HG03103 (cell line): ENCODE measurements around the gene NAV3.

ENCODE experiments used
- ATAC-seq: cut with Tn5 transposase; IDR thresholded peaks from one replicate; pipeline ENCODE4 v1.9.1; 2021; ENCODE audit warnings: low read depth; ENCODE audit not compliant: unreplicated experiment

Gene NAV3, protein sequence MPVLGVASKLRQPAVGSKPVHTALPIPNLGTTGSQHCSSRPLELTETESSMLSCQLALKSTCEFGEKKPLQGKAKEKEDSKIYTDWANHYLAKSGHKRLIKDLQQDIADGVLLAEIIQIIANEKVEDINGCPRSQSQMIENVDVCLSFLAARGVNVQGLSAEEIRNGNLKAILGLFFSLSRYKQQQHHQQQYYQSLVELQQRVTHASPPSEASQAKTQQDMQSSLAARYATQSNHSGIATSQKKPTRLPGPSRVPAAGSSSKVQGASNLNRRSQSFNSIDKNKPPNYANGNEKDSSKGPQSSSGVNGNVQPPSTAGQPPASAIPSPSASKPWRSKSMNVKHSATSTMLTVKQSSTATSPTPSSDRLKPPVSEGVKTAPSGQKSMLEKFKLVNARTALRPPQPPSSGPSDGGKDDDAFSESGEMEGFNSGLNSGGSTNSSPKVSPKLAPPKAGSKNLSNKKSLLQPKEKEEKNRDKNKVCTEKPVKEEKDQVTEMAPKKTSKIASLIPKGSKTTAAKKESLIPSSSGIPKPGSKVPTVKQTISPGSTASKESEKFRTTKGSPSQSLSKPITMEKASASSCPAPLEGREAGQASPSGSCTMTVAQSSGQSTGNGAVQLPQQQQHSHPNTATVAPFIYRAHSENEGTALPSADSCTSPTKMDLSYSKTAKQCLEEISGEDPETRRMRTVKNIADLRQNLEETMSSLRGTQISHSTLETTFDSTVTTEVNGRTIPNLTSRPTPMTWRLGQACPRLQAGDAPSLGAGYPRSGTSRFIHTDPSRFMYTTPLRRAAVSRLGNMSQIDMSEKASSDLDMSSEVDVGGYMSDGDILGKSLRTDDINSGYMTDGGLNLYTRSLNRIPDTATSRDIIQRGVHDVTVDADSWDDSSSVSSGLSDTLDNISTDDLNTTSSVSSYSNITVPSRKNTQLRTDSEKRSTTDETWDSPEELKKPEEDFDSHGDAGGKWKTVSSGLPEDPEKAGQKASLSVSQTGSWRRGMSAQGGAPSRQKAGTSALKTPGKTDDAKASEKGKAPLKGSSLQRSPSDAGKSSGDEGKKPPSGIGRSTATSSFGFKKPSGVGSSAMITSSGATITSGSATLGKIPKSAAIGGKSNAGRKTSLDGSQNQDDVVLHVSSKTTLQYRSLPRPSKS (N-terminal part only)

DNA sequence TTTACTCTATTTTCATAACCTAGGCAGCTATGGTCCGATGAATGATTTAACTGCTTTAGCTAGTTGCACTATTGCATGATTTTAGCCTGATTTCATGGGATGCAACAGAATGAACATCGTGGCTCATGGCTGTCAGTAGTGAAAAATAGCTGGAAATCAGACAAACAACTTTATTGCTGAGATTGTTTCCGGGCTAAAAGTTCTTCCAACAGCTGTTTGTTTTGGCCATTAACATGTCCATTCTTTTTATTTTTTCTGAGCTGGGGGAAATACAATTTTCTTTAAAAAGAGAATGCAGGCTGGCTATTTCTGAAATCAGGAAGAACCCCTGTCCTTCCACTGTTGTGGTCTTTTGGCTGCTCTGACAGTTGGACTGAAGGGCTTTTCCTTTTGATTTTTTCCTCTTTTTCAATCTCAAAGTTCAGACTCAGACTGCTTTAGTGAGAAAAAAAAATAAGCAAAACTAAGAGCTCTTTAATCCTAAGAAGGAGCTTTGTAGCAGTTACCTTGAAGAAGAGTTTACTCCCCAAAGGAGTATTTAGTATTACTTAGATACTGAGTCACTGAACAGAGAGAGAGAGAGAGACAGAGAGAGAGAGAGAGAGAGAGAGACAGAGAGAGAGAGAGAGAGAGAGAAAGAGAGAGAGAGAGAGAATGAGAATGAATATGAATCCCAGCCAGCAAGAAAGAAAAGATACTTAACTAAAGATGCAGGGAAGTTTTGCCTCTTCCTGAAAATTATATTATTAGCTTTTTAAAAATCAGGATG is at the start of gene NAV3:
TSS of gene NAV3 (plus strand) at position 312 of the 769 bp plus-strand sequence. CDS start 568 bp downstream, outside the sequence.
- no peak for ATAC-seq

DNA sequence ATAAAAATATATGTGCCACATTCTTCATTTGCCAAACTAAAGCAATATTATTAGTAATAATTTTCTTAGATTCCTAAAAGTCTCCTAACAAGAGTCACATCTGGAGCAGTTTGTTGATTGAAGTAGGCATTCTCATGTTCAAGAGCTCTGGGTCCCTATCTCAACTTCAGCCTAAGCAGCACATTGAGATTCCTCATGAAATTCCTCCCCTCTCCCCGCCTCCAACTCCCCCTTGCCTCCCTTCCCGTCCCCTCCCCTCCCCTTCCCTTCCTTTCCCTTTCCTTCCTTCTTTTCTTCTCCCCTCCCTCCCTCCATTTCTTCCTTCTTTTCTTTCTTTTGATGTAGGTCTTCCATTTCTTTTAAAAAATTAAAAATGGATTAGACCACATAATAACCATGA is 48.7 kb upstream of the NAV3 start:
- ATAC-seq = no peak

DNA sequence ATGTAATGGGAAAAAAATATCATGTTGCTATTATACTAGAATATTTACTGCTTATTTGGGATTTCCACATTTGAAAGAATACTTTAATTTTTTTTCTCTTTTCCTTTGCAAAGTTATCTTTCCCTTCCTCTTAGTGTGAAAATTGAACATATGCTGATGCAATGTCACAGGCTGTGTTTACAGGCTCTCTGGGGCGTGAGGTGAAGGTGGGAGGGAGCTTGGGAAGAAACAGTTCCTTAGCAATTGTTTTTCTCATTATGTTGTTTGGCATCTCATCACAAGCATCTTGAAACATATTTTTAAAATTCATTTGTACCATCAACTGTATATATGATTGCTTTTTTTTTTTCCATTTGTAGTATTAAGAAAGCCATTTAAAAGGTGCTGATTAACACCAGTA is 47.9 kb upstream of the NAV3 start:
- no peak for ATAC-seq

DNA sequence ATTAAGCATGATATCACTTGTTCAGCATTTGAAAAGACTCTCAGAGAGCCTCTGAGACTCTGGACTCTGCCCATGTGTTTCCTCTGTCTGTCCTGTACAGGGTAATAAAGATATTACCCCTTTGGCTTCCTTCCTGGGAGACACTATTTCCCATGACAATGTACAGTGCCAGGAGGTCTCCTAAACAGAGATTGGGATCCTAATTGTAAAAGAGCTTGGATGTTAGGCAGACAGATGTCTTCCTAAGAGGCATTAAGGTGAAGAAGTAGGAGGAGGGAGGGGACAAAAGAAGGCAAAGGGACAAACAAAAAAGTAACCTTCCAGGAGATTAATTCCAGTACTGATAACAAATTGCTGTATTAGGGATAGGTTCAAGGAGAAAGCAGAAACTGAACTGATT is 45.5 kb upstream of the NAV3 start:
- ATAC-seq = no peak

DNA sequence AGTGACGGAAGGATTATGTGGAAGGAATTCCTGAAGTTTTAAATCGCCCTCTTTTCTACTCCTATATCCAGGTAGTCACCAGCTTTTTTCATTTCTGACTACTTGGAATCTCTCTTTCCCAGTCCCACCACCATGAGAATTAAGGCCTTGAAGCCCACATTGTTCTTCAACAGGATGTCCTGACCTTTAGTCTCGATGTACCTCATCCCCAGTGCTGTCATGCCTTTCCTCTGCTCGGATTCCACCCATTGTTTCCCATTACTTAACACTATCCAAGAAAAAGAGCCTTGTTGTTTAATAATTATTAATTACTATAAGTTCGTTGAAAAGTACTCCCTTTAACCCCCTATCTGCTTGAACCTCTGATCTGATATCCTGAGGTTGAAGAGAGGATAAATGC is 44.0 kb upstream of the NAV3 start:
- no peak for ATAC-seq

DNA sequence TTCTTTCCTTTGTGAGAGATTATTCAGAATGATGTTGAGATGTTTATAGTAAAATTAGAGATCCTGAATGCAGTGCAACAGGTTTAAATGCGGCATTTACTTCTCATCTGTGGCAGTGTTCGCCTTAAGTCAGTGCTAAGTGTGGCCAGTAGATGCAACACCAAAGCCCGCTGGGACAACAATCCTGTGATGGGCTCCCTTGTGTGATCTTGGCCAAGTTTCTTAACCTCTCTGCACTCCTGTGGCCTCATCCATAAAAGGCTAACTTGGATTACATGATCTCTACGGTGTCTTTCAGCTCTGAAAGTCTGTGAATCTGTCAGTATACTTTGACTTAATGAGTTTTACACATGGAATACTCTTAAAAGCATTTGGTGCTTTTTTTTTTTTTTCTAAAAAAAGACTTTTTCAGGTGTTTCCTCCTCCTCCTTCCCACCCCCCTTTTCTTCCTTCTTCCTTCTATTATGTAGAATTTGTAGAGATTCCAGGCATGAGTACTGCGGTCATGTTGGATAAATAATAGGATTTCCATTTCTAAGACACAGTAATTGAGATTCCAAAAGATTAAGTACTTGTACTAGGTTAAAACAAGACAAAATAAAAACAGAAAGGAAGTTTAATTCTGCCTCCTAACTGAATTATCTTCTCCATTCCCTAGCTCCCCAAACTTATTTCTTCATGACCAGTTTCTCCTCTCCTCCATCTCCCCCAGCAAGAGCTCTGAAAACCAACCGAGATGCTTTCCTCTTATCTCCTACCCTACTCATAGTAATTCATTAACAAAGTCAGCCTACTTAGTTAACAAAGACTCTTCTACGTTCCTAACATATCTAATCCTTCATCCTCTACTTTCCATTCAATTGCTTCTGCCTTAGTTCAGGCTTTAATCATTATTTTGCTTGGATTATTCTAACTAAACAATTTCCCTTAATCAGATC is 42.2 kb upstream of the NAV3 start:
- no peak for ATAC-seq

DNA sequence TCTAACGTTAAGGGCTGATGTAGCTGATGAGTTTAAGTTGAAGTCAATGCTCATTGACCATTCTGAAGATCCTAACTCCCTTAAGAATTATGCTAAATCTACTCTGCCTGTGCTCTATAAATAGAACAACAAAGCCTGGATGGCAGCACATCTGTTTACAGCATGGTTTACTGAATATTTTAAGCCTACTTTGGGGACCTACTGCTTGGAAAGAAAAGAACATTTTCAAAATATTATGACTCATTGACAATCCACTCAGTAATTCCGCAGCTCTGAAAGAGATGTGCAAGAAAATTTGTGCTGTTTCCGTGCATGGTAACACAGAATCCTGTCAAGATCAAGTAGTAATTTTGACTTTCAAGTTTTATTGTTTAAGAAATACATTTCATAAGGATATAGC is 35.0 kb upstream of the NAV3 start:
- ATAC-seq = no peak

DNA sequence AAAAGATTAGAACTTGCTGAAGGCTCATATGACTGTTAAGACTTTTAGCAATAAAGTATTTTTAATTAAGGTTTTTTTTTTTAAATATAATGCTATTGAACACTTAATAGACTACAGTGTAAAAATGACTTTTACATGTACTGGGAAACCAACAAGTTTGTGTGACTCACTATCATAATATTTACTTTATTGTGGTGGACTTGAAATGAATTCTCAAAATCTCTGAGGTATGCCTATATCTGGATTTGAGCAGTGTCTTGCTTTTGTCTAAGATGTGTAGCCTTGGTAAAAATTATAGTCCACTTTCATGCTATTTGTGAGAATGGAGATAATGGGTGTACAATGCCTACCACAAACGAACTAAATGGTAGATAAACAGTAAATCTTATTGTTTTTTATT is 33.9 kb upstream of the NAV3 start:
- no peak for ATAC-seq

DNA sequence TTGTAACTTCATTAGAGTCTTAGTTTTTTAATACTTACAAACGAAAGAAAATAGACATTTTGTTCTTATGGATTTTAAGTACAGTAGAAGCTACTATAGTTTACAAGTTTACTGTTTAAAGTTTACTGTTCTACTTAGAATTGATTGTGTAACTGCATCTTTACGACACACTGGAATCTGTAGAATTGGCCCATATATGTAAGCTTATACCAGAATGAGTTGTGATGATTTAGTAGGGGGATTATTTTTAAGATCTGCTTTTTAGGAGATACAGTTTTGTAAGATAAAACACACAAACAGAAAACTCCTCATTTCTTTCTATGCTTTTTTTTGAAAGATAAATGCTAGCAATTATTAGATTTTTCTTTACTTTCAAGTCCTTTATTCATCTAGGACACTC is 30.2 kb upstream of the NAV3 start:
- no peak for ATAC-seq

DNA sequence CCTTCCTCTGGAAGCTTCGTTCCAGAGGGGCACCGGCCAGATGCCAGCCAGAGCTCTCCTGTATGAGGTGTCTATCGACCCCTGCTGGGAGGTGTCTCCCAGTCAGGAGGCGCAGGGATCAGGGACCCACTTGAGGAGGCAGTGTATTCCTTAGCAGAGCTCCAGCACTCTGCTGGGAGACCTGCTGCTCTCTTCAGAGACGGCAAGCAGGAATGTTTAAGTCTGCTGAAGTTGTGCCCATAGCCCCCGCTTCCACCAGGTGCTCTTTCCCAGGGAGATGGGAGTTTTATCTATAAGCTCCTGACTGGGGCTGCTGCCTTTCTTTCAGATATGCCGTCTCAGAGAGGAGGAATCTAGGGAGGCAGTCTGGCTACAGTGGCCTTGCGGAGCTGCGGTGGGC is 22.2 kb upstream of the NAV3 start:
- ATAC-seq = no peak

DNA sequence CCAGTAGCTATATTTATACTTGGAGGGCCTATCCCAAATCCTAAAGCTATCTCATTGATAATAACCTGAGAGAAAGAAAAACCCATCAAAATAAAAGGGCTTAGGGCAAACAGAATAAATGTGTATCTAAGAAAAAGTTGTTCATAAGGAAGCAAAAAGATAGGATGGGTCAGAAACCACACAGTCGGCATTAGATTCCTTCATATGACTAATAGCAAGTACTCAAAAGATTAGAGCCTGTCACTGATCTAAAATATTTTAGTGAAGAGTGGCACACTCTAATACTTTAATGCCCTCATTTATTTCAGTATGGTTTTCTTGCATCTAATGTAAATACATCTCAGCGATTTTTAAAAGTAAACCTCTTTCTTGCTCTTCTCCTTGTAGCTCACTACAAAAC is 17.1 kb upstream of the NAV3 start:
- ATAC-seq = no peak

DNA sequence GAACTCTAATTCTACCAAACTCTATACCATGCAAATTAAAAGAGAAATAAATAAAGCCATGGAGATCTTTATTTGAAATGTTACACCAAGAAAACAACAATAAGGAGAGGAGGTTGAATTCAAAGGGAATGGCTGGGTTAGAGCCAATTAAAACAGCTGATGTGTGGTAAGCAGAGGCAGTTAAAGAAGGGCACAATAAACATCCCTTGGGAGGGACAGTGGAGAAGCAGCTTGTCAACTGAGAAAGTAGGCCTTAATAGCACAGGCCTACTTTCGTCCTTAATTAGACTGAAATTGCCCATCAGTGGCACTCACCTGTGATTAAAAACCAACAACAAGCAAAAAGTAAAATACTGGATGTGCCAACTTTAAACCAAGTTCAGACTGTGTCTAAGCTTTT is 16.3 kb upstream of the NAV3 start:
- ATAC-seq = no peak

DNA sequence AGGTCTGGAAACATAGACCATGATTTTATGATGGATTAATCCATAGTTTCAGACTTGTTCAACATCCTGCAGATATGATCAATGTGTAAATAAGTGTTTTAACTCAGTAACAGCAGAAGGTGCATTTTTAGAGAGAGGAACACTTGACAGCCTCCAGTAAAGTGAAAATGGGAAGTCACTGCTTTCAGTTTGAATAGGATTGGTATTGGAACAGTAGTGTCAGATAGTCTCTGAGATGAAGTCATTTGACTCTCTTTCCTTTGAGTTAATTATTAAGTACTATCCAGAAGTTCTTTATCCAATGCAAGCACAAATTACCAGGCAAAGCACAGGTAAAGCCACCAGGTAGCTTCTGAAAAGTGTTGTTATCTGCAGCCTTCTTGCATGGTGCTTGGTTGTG is 14.5 kb upstream of the NAV3 start:
- peak; percentile 98 for ATAC-seq

DNA sequence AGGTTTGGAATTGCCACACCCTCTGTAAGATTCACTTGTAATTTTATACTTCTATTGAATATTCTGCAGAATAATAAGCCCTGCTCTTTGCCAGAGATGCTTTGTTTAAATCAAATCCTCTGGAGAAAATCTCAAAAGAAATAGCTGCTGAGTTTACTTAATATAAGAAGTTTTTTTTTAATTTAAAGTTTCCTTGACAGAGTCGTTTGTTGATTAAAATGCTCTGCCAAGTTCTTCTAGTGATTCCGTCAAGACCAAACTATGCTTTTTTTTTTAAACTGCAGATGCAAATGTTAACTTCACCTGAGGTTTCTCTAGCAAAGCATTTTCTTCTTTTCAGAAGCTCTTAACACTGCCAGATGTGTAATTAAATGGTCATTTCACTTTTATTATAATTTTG is 13.4 kb upstream of the NAV3 start:
- no peak for ATAC-seq

DNA sequence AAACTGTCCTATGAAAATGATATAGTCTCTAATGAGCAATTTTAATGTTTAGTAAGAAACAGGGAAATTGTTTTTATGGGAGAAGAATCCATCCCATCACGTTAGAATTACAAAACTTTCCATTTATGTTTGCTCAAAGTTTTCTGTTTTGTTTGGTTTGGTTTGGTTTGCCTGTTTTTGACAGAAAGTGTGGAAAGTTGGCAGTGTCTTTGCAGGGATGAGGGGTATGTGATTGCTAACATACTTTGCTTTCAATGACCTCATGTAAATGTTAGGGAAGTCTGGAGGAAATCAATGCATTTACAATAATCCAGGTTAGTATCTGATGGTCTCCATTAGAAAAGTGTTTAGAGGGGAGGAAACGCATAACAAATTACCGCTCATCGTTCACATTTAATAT is 12.3 kb upstream of the NAV3 start:
- no peak for ATAC-seq

DNA sequence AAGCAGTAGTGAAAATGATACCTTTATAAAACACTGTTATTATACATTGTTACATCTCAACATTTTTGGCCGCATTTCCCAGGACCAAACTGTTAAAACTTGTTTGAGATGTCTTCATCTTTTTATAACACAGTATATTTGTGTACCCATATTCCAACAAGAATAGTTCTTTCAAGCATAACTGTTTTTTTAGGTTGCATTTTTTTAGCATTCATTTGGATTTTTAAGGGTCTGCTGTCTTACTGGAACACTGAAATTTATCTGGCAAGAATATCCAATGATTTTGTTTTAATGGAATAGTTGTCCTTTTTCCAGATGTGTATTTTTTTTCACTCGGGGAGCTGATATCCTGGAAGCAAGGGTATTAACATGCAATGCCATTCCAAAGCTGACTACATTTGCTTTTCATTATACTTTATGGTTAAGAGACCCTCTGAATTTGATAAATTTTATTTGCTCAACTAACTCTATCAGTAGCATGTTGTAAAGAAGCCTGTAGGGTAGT is 8.9 kb upstream of the NAV3 start:
- no peak for ATAC-seq

DNA sequence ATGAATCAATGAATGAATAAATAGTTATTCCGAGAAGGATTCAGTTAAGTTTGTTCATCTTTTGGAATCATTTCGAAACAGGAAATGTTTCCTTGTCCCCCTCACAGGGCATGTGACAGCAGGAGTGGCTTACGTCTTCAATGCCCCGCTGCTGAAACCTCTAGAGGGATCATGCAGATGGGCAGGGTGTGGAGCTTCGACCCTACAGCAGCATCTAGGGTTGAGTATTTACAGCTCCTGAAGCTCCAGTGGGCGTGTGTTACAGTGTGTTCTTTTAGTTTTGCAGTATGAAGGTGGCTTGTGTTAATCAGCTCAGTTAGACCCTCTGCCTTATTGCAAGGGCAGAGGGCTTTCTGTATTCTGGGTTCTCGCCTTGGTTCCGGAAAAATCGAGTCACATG is 2.6 kb downstream of the NAV3 start:
- no peak for ATAC-seq

DNA sequence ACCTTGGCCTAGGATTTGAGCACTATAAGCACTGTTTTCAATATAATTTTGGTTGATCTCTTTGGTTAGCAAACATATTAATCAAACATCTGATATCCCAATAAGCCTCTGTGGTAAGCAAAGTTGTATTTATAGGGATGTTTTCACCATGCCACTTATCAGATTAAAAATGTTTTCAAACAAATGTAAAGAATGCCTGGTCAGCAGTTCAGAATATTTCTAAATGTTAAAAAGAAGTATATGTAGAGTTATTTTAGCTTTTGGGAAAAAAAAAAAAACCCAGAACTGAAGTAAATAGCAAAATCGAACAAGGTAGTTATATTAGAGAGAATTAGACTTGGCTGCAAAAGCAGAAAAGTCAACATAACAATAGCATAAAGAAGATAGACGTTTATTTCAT is 3.9 kb downstream of the NAV3 start:
- ATAC-seq = no peak

DNA sequence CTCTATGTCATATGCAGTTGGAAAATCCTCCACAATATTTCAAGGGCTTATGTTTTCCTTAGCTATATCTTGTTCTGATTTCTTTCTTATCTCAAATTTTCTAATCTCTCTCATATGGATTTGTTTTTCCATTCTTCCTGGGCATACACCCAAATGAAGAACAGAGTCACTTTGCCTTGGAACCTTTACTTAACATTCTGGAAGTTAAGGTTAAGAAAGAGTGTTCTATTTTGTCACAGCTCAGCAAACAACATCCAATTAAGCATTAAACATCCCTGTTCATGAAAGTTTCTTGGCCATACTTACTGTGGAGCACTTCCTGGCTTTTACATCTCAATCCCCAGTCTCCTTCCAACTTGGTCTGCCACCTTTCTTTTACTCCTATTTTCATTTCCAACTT is 5.3 kb downstream of the NAV3 start:
- no peak for ATAC-seq
